K562 (cell line): ENCODE data around the gene RIN3. TPM values are rescaled to one million over a fixed set of nuclear protein-coding genes. Genes with fewer than 3 reads are reported as not detected.

Experiments used
- ATAC-seq: fragments of 200-7000 bp; cut with Tn5 transposase; 3 replicates; pipeline ENCODE4 v1.9.1; 2020; ENCODE audit warnings: moderate library complexity
- BruUV-seq: library from RNA; stranded (reverse); fragments of 400-500 nt; replicated peaks from 2 replicates; lab custom pipeline; 2021; lab: Mats Ljungman, UMichigan
- CTCF ChIA-PET: fragments of 300-600 bp; formaldehyde crosslinking; extraction: SDS; loops from one replicate; lab custom pipeline; 2021; ENCODE audit warnings: low intra/inter-chr PET ratio; lab: Yijun Ruan, JAX
- POLR2A ChIA-PET: fragments of 300-600, 350-650 bp; sonication (Branson Sonifier 250); formaldehyde crosslinking; extraction: SDS; loops from one replicate; lab custom pipeline; 2021; ENCODE audit warnings: antibody characterized with exemption, inconsistent platforms; lab: Yijun Ruan, JAX
- DNase-seq, 4 experiments: peaks; one replicate each; pipeline versions ENCODE4 v3.0.0 to v3.0.0-alpha.2; 2011 to 2018; ENCODE audit warnings: low spot score in 3 of 4, mixed read lengths in 3 of 4; ENCODE audit errors: extremely low read depth in 1 of 4
- FAIRE-seq: peaks from 2 replicates; lab custom pipeline; 2011; peaks lifted over from hg19 to GRCh38; lab: Jason Lieb, UNC
- H2AFZ ChIP-seq: 2 replicates; pipeline ENCODE4 v1.6.0; 2011; ENCODE audit warnings: low read depth, low read length, control low read depth, inconsistent platforms
- H3K27ac ChIP-seq: fragments of 200-600 bp; 3 replicates; pipeline ENCODE4 v1.8.0; 2011; ENCODE audit warnings: low read depth, mild to moderate bottlenecking, control low read depth, inconsistent platforms, low read length, moderate library complexity, mixed read lengths; ENCODE audit errors: extremely low read depth
- H3K27me3 ChIP-seq, 2 experiments: fragments of 300-600 bp in 1 of 2; 2 replicates in 1 of 2; 3 replicates in 1 of 2; pipeline versions ENCODE4 v1.6.0 to v1.8.0; 2011; ENCODE audit warnings: inconsistent platforms in 2 of 2, low read length in 2 of 2, mild to moderate bottlenecking in 1 of 2, mixed read lengths in 1 of 2, moderate library complexity in 1 of 2; ENCODE audit not compliant: control insufficient read depth in 2 of 2, insufficient read depth in 2 of 2
- H3K36me3 ChIP-seq: fragments of 300-600 bp; 3 replicates; pipeline ENCODE4 v1.8.0; 2011; ENCODE audit warnings: mild to moderate bottlenecking, low read length, inconsistent platforms; ENCODE audit not compliant: control insufficient read depth, insufficient read depth
- H3K4me1 ChIP-seq, 2 experiments: fragments of 200-600 bp in 1 of 2; replicated peaks in 1 of 2; 2 replicates in 1 of 2; 3 replicates in 1 of 2; pipeline versions ENCODE4 v1.5.1 to v1.8.0; 2011; ENCODE audit warnings: inconsistent platforms in 2 of 2, low read length in 2 of 2, mild to moderate bottlenecking in 1 of 2, mixed read lengths in 1 of 2, moderate library complexity in 1 of 2; ENCODE audit not compliant: control insufficient read depth in 2 of 2, insufficient read depth in 2 of 2
- H3K4me2 ChIP-seq: 2 replicates; pipeline ENCODE4 v1.6.1; 2011; ENCODE audit warnings: low read length, control low read depth, inconsistent platforms, mixed read lengths; ENCODE audit not compliant: insufficient read depth
- H3K4me3 ChIP-seq: fragments of 200-600 bp; sonication (generic), shearing (Covaris generic); 2 replicates; pipeline ENCODE4 v1.5.1; 2016; ENCODE audit warnings: control low read depth, inconsistent platforms
- H3K79me2 ChIP-seq: fragments of 200-600 bp; 3 replicates; pipeline ENCODE4 v1.8.0; 2011; ENCODE audit warnings: low read length, inconsistent platforms; ENCODE audit not compliant: control insufficient read depth, insufficient read depth
- H3K9ac ChIP-seq, 2 experiments: 2 replicates each; pipeline versions ENCODE4 v1.6.0 to v1.6.1; 2011; ENCODE audit warnings: low read depth in 2 of 2, low read length in 2 of 2, control low read depth in 1 of 2, inconsistent platforms in 1 of 2, mild to moderate bottlenecking in 1 of 2, mixed read lengths in 1 of 2; ENCODE audit not compliant: insufficient read depth in 1 of 2
- H3K9me1 ChIP-seq: one replicate; pipeline ENCODE4 v1.6.0; 2011; ENCODE audit warnings: inconsistent platforms, mild to moderate bottlenecking, low read length, moderate library complexity; ENCODE audit not compliant: control insufficient read depth, insufficient read depth
- H3K9me3 ChIP-seq: replicated peaks from 2 replicates; pipeline ENCODE4 v1.5.1; 2011; ENCODE audit warnings: low read depth, low read length, inconsistent platforms; ENCODE audit not compliant: control insufficient read depth, insufficient read depth
- H4K20me1 ChIP-seq: replicated peaks from 2 replicates; pipeline ENCODE4 v1.6.1; 2011; ENCODE audit warnings: low read length, inconsistent platforms, mixed read lengths; ENCODE audit not compliant: control insufficient read depth, insufficient read depth
- ATF2 ChIP-seq: sonication (generic); formaldehyde crosslinking; IDR thresholded peaks from 2 replicates; pipeline ENCODE4 v1.8.1; 2022; ENCODE audit warnings: missing genetic modification reagents
- BCOR ChIP-seq: fragments of 450-650 bp; IDR thresholded peaks from 2 replicates; pipeline ENCODE4 v1.6.1; 2016
- CREBBP ChIP-seq: IDR thresholded peaks from one replicate; pipeline ENCODE4 v1.6.1; 2012; ENCODE audit warnings: low read depth, mild to moderate bottlenecking, control low read depth, inconsistent platforms, low read length
- CREM ChIP-seq: IDR thresholded peaks from 2 replicates; pipeline ENCODE4 v1.6.1; 2014; ENCODE audit warnings: antibody characterized with exemption, low read depth
- DACH1 ChIP-seq: fragments of 450-650 bp; IDR thresholded peaks from 2 replicates; pipeline ENCODE4 v1.6.1; 2018; ENCODE audit not compliant: partially characterized antibody
- POLR2B ChIP-seq: fragments of 450-650 bp; IDR thresholded peaks from 2 replicates; pipeline ENCODE4 v1.6.1; 2018; ENCODE audit warnings: low read depth; ENCODE audit not compliant: partially characterized antibody
- RBM25 ChIP-seq: fragments of 200-400 bp; formaldehyde crosslinking; IDR thresholded peaks from 2 replicates; pipeline ENCODE4 v1.6.1; 2018; ENCODE audit warnings: low read length, low read depth, moderate library complexity; ENCODE audit not compliant: severe bottlenecking
- ZNF445 ChIP-seq: fragments of 250-450 bp; sonication (Bioruptor Pico); IDR thresholded peaks from 2 replicates; pipeline ENCODE4 v1.4.0; 2020; ENCODE audit warnings: low read depth, mild to moderate bottlenecking, moderate library complexity
- WGBS: fragments of 100-300 bp; shearing (Covaris generic); methylation state at CpG from one replicate; pipeline ENCODE4 v1.1.6; 2016; ENCODE audit warnings: low coverage, mixed read lengths; ENCODE audit not compliant: insufficient coverage; ENCODE audit errors: missing lambda C conversion rate; 5-methylcytosine and 5-hydroxymethylcytosine counted together
- in situ Hi-C: fragments of 300-500 bp; cut with MboI; formaldehyde crosslinking; loops from 4 replicates; pipeline ENCODE4 v1.15.0; 2018; ENCODE audit warnings: inconsistent platforms, mixed read lengths
- intact Hi-C: fragments of 100-400 bp; cut with micrococcal nuclease; formaldehyde crosslinking; loops from 2 replicates; pipeline ENCODE4 v1.14.2; 2022
- polyA plus RNA-seq, 8 experiments: library from polyadenylated mRNA; depleted of rRNA in 4 of 8; stranded (reverse) in 5 of 8; unstranded in 3 of 8; fragments of >200 nt; fragmentation: Nextera tagmentation in 2 of 8; fragmentation: Illumina TruSeq in 1 of 8; extraction: Ambion mirVana in 2 of 8; extraction: Trizol in 1 of 8; gene quantifications; 2 replicates each; pipeline versions ENCODE4 v1.2.1 to v1.2.3, GENCODE V29; 2011 to 2014; ENCODE audit warnings: inconsistent platforms in 1 of 8, missing spikeins in 1 of 8
- total RNA-seq, 7 experiments: library from RNA; depleted of rRNA in 6 of 7; stranded (reverse); fragments of >200 nt in 6 of 7; fragmentation: Illumina TruSeq in 2 of 7; extraction: Trizol in 2 of 7; gene quantifications; 2 replicates each; pipeline versions ENCODE4 v1.2.1 to v1.2.3, GENCODE V29; 2011 to 2021; ENCODE audit warnings: low replicate concordance in 1 of 7
- TF ChIP-seq, protein P1 (sequence below): fragments of 450-650 bp; IDR thresholded peaks from 2 replicates; pipeline ENCODE4 v1.6.1; 2018; ENCODE audit not compliant: partially characterized antibody

The RIN3 gene
- total and polyA plus RNA-seq, 9 of the 15 experiments (the other 6 are each of a cell fraction or from before 2014, with no cell fraction given): 0.01 to 0.49 (median 0.08) TPM; not detected in 5

DNA sequence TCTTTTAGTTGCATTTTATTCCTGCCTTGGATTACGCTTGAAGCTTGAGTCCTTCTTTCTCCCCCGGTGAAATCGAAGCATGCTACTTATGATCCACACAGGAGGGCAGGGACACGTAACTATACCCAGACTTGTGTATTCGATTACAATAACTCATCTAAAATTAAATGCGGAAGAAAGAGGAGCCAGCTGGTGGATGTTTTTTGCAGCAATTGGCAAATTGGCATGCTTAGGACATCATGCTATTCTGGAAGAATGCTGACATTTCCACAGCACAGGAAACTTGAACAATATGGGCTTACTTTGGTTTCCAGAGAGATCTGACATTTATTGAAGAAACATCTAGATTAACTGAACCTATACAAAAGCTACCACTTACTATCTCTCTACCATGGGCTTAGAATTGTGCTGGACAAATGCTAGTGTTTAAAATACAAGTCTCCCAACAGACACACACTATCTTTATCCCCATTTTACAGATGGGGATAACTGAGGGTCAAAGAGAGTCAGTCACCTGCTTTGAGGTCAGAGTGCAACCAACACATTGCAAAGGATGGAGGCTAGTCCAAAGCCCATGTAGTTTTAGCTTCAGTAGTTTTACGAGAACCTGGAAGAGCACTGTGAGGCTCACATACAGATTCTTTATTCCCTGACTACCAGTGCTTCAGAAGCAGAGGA lies 198.5 kb downstream of the RIN3 start:
- 0% methylated on average over 4 of the region's 7 CpGs for WGBS
- CTCF ChIA-PET: no interaction called here
- ATAC-seq (no peak), FAIRE-seq (no peak), DNase-seq (no peak)
- Histone ChIP-seq H3K4me2 (no peak overlapping the region), H3K9me3 (no peaks in the 10 kb centered on the region), H3K36me3 (no peaks in the 10 kb centered on the region), H3K9me1 (no peaks in the 10 kb centered on the region), H4K20me1 (no peaks in the 10 kb centered on the region), H3K27me3 (peaks cover 2 to 40% of the 10 kb centered on the region in 2 experiments; a peak in 4 of 5 replicates), H2AFZ (no peak overlapping the region), H3K9ac (no peak overlapping the region), H3K4me3 (no peak overlapping the region), H3K27ac (no peak overlapping the region), H3K79me2 (no peaks in the 10 kb centered on the region), H3K4me1 (no peaks in the 10 kb centered on the region)
- BruUV-seq: no TSS peak
- intact Hi-C loops (no loop called here), in situ Hi-C loops (loop anchor here (5.0 kb wide), 1 partner anchor 70 kb away; no protein-coding TSS in a partner anchor)
- POLR2A ChIA-PET: no interaction called here
- peak; percentile 88 for TF ChIP-seq RBM25
- TF ChIP-seq BCOR: 0 out of 2 replicates have a peak, but pooled peaks have one; percentile 13
- no peak for TF ChIP-seq CREM

DNA sequence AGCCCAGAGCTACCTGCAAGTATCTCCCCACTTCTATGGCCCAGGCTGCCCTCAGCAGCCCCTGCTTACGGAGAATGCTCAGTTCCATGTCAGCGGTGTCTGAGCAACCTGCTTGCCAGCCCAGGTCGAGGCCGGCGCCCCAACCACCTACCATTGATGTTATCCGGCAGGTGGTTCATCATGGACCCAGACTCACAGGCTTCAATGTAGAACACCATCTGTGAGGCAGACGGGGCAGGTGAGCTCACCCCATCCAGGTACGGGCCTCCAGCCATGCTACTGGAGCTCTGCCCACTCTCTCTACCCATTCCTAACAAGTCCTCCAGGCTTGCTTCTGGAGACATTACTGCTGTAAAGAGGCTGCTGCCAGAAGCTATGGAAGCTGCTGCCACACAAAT lies 199.1 kb downstream of the RIN3 start:
- H3K27ac ChIP-seq: no peak overlapping the region
- peaks cover 2 to 42% of the 10 kb centered on the region in 2 experiments; a peak in 4 of 5 replicates for H3K27me3 ChIP-seq
- H3K79me2 ChIP-seq: no peaks in the 10 kb centered on the region
- CTCF ChIA-PET: interaction anchor here (3.3 kb wide), 1 partner anchor 71 kb away, joined by 27 read pairs; no protein-coding TSS in a partner anchor
- H3K4me3 ChIP-seq: no peak overlapping the region
- FAIRE-seq (no peak), DNase-seq (no peak), ATAC-seq (no peak)
- no peaks in the 10 kb centered on the region for H3K36me3 ChIP-seq
- H4K20me1 ChIP-seq: no peaks in the 10 kb centered on the region
- no peak overlapping the region for H3K4me2 ChIP-seq
- in situ Hi-C loops (loop anchor here (5.0 kb wide), 1 partner anchor 70 kb away; no protein-coding TSS in a partner anchor), intact Hi-C loops (no loop called here)
- H3K9me1 ChIP-seq: no peaks in the 10 kb centered on the region
- H3K9ac ChIP-seq: no peak overlapping the region
- H3K9me3 ChIP-seq: no peaks in the 10 kb centered on the region
- 28% methylated on average over 6 of the region's 8 CpGs for WGBS
- POLR2A ChIA-PET: no interaction called here
- no peaks in the 10 kb centered on the region for H3K4me1 ChIP-seq
- H2AFZ ChIP-seq: no peak overlapping the region
- no TSS peak for BruUV-seq
- TF ChIP-seq ATF2 (CRISPR knock-in tag) (no peak), CREBBP (no peak), POLR2B (no peak), ZNF445 (CRISPR knock-in tag) (no peak), DACH1 (no peak)
- TF ChIP-seq, protein P1, sequence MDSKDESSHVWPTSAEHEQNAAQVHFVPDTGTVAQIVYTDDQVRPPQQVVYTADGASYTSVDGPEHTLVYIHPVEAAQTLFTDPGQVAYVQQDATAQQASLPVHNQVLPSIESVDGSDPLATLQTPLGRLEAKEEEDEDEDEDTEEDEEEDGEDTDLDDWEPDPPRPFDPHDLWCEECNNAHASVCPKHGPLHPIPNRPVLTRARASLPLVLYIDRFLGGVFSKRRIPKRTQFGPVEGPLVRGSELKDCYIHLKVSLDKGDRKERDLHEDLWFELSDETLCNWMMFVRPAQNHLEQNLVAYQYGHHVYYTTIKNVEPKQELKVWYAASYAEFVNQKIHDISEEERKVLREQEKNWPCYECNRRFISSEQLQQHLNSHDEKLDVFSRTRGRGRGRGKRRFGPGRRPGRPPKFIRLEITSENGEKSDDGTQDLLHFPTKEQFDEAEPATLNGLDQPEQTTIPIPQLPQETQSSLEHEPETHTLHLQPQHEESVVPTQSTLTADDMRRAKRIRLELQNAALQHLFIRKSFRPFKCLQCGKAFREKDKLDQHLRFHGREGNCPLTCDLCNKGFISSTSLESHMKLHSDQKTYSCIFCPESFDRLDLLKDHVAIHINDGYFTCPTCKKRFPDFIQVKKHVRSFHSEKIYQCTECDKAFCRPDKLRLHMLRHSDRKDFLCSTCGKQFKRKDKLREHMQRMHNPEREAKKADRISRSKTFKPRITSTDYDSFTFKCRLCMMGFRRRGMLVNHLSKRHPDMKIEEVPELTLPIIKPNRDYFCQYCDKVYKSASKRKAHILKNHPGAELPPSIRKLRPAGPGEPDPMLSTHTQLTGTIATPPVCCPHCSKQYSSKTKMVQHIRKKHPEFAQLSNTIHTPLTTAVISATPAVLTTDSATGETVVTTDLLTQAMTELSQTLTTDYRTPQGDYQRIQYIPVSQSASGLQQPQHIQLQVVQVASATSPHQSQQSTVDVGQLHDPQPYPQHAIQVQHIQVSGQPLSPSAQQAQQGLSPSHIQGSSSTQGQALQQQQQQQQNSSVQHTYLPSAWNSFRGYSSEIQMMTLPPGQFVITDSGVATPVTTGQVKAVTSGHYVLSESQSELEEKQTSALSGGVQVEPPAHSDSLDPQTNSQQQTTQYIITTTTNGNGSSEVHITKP: no peak
